Keratinocyte (primary cell): ENCODE measurements around the gene PGPEP1. TPM values are rescaled to one million over a fixed set of nuclear protein-coding genes. Genes with fewer than 3 reads are reported as not detected.

Source experiments
- DNase-seq: peaks from one replicate; pipeline ENCODE4 v3.0.0-alpha.2; 2011; ENCODE audit warnings: low read depth, missing footprints, low spot score
- FAIRE-seq: peaks from 2 replicates; lab custom pipeline; 2011; peaks lifted over from hg19 to GRCh38; lab: Jason Lieb, UNC
- H2AFZ ChIP-seq: 2 replicates; pipeline ENCODE4 v1.6.0; 2012; ENCODE audit warnings: low read length, control low read depth, inconsistent platforms; ENCODE audit not compliant: control insufficient read depth
- H3K27ac ChIP-seq: 2 replicates; pipeline ENCODE4 v1.5.1; 2011; ENCODE audit warnings: low read length; ENCODE audit not compliant: control insufficient read depth, insufficient read depth
- H3K27me3 ChIP-seq: 3 replicates; pipeline ENCODE4 v1.6.0; 2011; ENCODE audit warnings: low read length; ENCODE audit not compliant: control insufficient read depth, insufficient read depth; ENCODE audit errors: extremely low read depth
- H3K36me3 ChIP-seq, 2 experiments: 2 replicates in 1 of 2; 3 replicates in 1 of 2; pipeline ENCODE4 v1.5.1; 2011; ENCODE audit warnings: low read length in 2 of 2, mild to moderate bottlenecking in 1 of 2; ENCODE audit not compliant: control insufficient read depth in 2 of 2, insufficient read depth in 2 of 2; ENCODE audit errors: extremely low read depth in 1 of 2
- H3K4me1 ChIP-seq: 3 replicates; pipeline ENCODE4 v1.5.1; 2011; ENCODE audit warnings: low read length; ENCODE audit not compliant: control insufficient read depth, insufficient read depth; ENCODE audit errors: extremely low read depth
- H3K4me2 ChIP-seq: 3 replicates; pipeline ENCODE4 v1.6.0; 2011; ENCODE audit warnings: low read depth, low read length; ENCODE audit not compliant: control insufficient read depth, insufficient read depth; ENCODE audit errors: extremely low read depth
- H3K4me3 ChIP-seq, 3 experiments: fragments of 200-600 bp in 1 of 3; sonication (generic) in 1 of 3; 2 replicates in 2 of 3; 3 replicates in 1 of 3; pipeline ENCODE4 v1.5.1; 2011 to 2016; ENCODE audit warnings: low read length in 3 of 3, mild to moderate bottlenecking in 3 of 3, control low read depth in 2 of 3, inconsistent platforms in 1 of 3, low read depth in 1 of 3, mixed read lengths in 1 of 3, mixed run types in 1 of 3, moderate library complexity in 1 of 3; ENCODE audit not compliant: control insufficient read depth in 2 of 3, insufficient read depth in 2 of 3; ENCODE audit errors: extremely low read depth in 1 of 3
- H3K79me2 ChIP-seq: 2 replicates; pipeline ENCODE4 v1.6.0; 2012; ENCODE audit warnings: low read length; ENCODE audit not compliant: control insufficient read depth, insufficient read depth
- H3K9ac ChIP-seq: 3 replicates; pipeline ENCODE4 v1.6.0; 2011; ENCODE audit warnings: low read length; ENCODE audit not compliant: control insufficient read depth, insufficient read depth; ENCODE audit errors: extremely low read depth
- H3K9me1 ChIP-seq: 3 replicates; pipeline ENCODE4 v1.6.0; 2011; ENCODE audit warnings: low read length; ENCODE audit not compliant: control insufficient read depth, insufficient read depth; ENCODE audit errors: extremely low read depth
- H3K9me3 ChIP-seq: 2 replicates; pipeline ENCODE4 v1.5.1; 2012; ENCODE audit warnings: low read depth, low read length; ENCODE audit not compliant: control insufficient read depth
- H4K20me1 ChIP-seq: 3 replicates; pipeline ENCODE4 v1.6.0; 2011; ENCODE audit warnings: low read length; ENCODE audit not compliant: control insufficient read depth, insufficient read depth; ENCODE audit errors: extremely low read depth
- EZH2 ChIP-seq: IDR thresholded peaks from one replicate; pipeline ENCODE4 v1.6.1; 2012; ENCODE audit warnings: inconsistent platforms, mild to moderate bottlenecking, low read length, moderate library complexity
- dilution Hi-C: fragments of 300-500 bp; cut with MboI; formaldehyde crosslinking; loops from one replicate; pipeline ENCODE4 v1.7.0; 2020; ENCODE audit warnings: low sequenced_read_pairs; ENCODE audit not compliant: extremely low pct_ligation_motif_present
- polyA plus RNA-seq, 5 experiments: library from polyadenylated mRNA; depleted of rRNA in 3 of 5; stranded (reverse) in 3 of 5; stranded (forward) in 1 of 5; unstranded in 1 of 5; fragments of >200 nt; gene quantifications; 1 replicate in 1 of 5; 2 replicates in 3 of 5; 3 replicates in 1 of 5; pipeline versions ENCODE4 v1.2.1 to v1.2.3, GENCODE V29; 2011 to 2012; ENCODE audit warnings: missing spikeins in 2 of 5, low read depth in 1 of 5, low replicate concordance in 1 of 5
- TF ChIP-seq, protein P1 (sequence below), 3 experiments: IDR thresholded peaks in 1 of 3; conservative IDR thresholded peaks in 1 of 3; optimal IDR thresholded peaks in 1 of 3; 2 replicates in 2 of 3; 3 replicates in 1 of 3; pipeline versions ENCODE3 to v1.5.1; 2011; ENCODE audit warnings: low read length in 3 of 3, mild to moderate bottlenecking in 3 of 3, moderate library complexity in 2 of 3, control low read depth in 1 of 3, inconsistent platforms in 1 of 3; ENCODE audit not compliant: insufficient read depth in 2 of 3; ENCODE audit errors: extremely low read depth in 1 of 3

PGPEP1 gene
- polyA plus RNA-seq, 1 donor (not counting 4 experiments of a cell fraction or from before 2014, with no cell fraction given): 5.6 TPM

DNA sequence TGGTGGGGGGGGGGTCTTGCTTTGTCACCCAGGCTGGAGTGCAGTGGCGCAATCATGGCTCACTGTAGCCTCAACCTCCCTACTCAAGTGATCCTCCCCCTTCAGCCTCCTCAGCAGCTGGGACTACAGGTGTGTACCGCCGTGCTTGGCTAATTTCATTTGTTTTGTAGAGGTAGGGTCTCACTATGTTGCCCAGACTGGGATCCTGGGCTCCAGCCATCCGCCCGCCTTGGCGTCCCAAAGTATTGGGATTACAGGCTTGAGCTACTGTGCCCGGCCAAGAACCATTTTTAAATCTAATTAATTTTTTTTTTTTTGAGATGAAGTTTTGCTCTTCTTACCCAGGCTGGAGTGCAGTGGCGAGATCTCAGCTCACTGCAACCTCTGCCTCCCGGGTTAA, 40.7 kb upstream of the PGPEP1 start:
- Histone ChIP-seq H3K4me3 (no peak overlapping the region), H3K9me3 (no peaks in the 10 kb centered on the region), H2AFZ (no peak overlapping the region), H3K9ac (no peak overlapping the region), H3K27ac (no peak overlapping the region), H3K9me1 (no peaks in the 10 kb centered on the region), H3K4me2 (no peak overlapping the region), H4K20me1 (no peaks in the 10 kb centered on the region), H3K36me3 (no peaks in the 10 kb centered on the region), H3K27me3 (no peaks in the 10 kb centered on the region), H3K79me2 (no peaks in the 10 kb centered on the region), H3K4me1 (no peaks in the 10 kb centered on the region)
- TF ChIP-seq, protein P1, sequence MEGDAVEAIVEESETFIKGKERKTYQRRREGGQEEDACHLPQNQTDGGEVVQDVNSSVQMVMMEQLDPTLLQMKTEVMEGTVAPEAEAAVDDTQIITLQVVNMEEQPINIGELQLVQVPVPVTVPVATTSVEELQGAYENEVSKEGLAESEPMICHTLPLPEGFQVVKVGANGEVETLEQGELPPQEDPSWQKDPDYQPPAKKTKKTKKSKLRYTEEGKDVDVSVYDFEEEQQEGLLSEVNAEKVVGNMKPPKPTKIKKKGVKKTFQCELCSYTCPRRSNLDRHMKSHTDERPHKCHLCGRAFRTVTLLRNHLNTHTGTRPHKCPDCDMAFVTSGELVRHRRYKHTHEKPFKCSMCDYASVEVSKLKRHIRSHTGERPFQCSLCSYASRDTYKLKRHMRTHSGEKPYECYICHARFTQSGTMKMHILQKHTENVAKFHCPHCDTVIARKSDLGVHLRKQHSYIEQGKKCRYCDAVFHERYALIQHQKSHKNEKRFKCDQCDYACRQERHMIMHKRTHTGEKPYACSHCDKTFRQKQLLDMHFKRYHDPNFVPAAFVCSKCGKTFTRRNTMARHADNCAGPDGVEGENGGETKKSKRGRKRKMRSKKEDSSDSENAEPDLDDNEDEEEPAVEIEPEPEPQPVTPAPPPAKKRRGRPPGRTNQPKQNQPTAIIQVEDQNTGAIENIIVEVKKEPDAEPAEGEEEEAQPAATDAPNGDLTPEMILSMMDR (optimal IDR thresholded peaks at IDR 0.05 in 1 of 3, IDR thresholded peaks at IDR 0.05 in 1 of 3, conservative IDR thresholded peaks at IDR 0.05 in 1 of 3; ENCODE audit: extremely low read depth in 1 of 3, insufficient read depth in 2 of 3, low read length in 3 of 3): no peak
- no peak for TF ChIP-seq EZH2
- FAIRE-seq: no peak
- dilution Hi-C loops: no loop called here
- no peak for DNase-seq

DNA sequence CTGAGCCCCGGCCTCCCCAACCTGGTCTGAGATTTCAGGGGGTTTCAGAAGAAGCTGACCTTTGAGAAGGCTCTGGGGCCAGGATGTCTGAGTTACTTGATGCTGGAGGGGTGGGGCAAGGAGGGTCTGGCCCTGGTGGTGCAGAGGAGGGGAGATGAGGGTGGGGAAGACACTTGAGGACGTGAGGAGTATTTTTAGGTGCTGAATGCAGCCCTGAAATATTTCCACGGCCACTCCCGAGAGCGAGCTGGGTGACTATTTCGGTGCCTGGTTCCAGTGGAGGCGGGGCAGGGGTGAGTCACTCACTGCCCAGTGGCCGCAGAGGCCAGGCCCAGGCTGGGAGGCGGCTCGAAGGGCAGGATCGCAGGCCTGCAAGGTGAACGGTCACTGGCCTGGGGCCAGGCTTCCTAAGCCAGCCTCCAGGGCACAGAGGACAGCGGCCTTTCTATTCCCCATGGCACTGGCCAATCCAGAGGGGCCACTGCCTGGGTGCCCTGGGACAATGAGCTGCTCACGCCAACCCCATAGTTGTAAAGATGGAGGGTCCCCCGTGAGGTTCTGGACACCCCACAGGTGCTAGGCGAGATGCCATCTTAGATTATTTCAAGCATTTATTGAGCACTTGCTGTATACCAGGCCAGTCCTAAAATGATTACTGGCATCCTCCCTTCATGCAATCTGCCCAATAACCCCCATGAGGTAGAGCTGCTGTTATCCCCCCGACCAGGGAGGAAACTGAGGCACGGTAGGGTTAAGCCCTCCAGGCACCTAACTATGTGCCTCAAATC, 39.3 kb upstream of the PGPEP1 start:
- TF ChIP-seq EZH2: no peak
- TF ChIP-seq, protein P1 (optimal IDR thresholded peaks at IDR 0.05 in 1 of 3, IDR thresholded peaks at IDR 0.05 in 1 of 3, conservative IDR thresholded peaks at IDR 0.05 in 1 of 3; ENCODE audit: extremely low read depth in 1 of 3, insufficient read depth in 2 of 3, low read length in 3 of 3): no peak
- Histone ChIP-seq H3K9me1 (no peaks in the 10 kb centered on the region), H3K4me2 (no peak overlapping the region), H3K9me3 (no peaks in the 10 kb centered on the region), H4K20me1 (no peaks in the 10 kb centered on the region), H3K4me1 (no peaks in the 10 kb centered on the region), H3K79me2 (no peaks in the 10 kb centered on the region), H3K36me3 (peaks cover 0 to under 1% of the 10 kb centered on the region in 2 experiments), H3K27ac (no peak overlapping the region), H3K9ac (no peak overlapping the region), H3K4me3 (no peak overlapping the region), H2AFZ (no peak overlapping the region), H3K27me3 (no peaks in the 10 kb centered on the region)
- dilution Hi-C loops: no loop called here
- FAIRE-seq (no peak), DNase-seq (no peak)
